Measurements from ENCODE around the gene MACROD2. TPM values are rescaled to one million over a fixed set of nuclear protein-coding genes. Genes with fewer than 3 reads are reported as not detected.

The MACROD2 gene
- total RNA-seq, 1 donor = 1.7 TPM

DNA sequence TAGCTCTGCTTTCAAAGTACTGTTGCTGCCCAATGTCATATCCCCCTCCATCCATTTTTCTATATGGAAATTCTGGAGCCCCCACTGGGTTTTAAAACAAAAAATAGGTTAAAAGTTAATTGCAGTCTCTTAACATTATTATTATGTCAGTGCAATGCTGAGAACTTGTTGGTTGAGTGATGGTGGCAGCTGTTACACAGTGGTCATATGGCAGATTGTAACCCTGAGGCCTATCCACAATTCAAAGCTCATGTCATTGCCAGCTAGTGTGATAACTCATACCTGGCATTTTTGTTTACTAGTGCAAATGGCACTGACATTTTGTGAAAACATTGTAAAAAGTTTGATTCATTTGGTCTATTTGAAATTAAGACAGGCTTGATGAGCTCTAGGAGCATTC, 647.8 kb downstream of the MACROD2 start:
- Histone ChIP-seq H3K27me3 (ENCODE audit: insufficient read depth, low read length) (no peaks in the 10 kb centered on the region), H3K4me1 (ENCODE audit: insufficient read depth, low read length) (no peaks in the 10 kb centered on the region), H3K4me3 (ENCODE audit: low read length) (no peak overlapping the region), H3K9me3 (ENCODE audit: low read depth, low read length) (no peaks in the 10 kb centered on the region)

DNA sequence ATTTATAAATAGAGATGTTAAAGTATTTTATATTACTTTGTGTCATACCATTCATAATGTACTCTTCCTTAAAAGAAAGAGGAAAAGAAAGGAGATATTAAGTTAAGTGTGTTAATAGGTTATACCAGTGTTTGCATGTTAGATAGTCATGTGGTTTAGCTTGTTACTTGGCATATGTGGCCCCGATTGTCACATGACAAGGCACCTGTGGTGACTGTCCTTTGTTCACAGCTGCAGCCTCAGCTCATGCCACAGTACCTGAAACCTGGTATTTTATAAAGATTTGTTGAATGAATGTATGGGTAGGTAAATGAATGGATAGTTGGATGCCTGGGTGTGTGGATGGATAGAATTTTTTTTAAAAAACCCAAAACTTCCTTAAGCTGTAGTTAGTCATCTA, 648.2 kb downstream of the MACROD2 start:
- no peaks in the 10 kb centered on the region for H3K4me1 ChIP-seq (ENCODE audit: insufficient read depth, low read length)
- H3K4me3 ChIP-seq (ENCODE audit: low read length) = no peak overlapping the region
- H3K27me3 ChIP-seq (ENCODE audit: insufficient read depth, low read length) = no peaks in the 10 kb centered on the region
- no peaks in the 10 kb centered on the region for H3K9me3 ChIP-seq (ENCODE audit: low read depth, low read length)

- H3K4me1 ChIP-seq (ENCODE audit: insufficient read depth, low read length) = no peaks in the 10 kb centered on the region
- H3K4me3 ChIP-seq (ENCODE audit: low read length) = no peak overlapping the region
- no peaks in the 10 kb centered on the region for H3K27me3 ChIP-seq (ENCODE audit: insufficient read depth, low read length)
- no peaks in the 10 kb centered on the region for H3K9me3 ChIP-seq (ENCODE audit: low read depth, low read length)
Measured at GRCh38 chr20:14644306-14645097, 649.2 kb downstream of the MACROD2 start.

GRCh38 chr20:14647016-14647415, 651.7 kb downstream of the MACROD2 start:
- no peak overlapping the region for H3K4me3 ChIP-seq (ENCODE audit: low read length)
- H3K4me1 ChIP-seq (ENCODE audit: insufficient read depth, low read length) = no peaks in the 10 kb centered on the region
- no peaks in the 10 kb centered on the region for H3K9me3 ChIP-seq (ENCODE audit: low read depth, low read length)
- H3K27me3 ChIP-seq (ENCODE audit: insufficient read depth, low read length) = no peaks in the 10 kb centered on the region

- Histone ChIP-seq H3K9me3 (ENCODE audit: low read depth, low read length) (no peaks in the 10 kb centered on the region), H3K27me3 (ENCODE audit: insufficient read depth, low read length) (no peaks in the 10 kb centered on the region), H3K4me1 (ENCODE audit: insufficient read depth, low read length) (no peaks in the 10 kb centered on the region), H3K4me3 (ENCODE audit: low read length) (no peak overlapping the region)
Measured at GRCh38 chr20:14649662-14650061, 654.3 kb downstream of the MACROD2 start.

- Histone ChIP-seq H3K27me3 (ENCODE audit: insufficient read depth, low read length) (no peaks in the 10 kb centered on the region), H3K9me3 (ENCODE audit: low read depth, low read length) (no peaks in the 10 kb centered on the region), H3K4me3 (ENCODE audit: low read length) (no peak overlapping the region), H3K4me1 (ENCODE audit: insufficient read depth, low read length) (no peaks in the 10 kb centered on the region)
Measured at GRCh38 chr20:14657266-14658005, 662.1 kb downstream of the MACROD2 start.

GRCh38 chr20:14664101-14664500, 668.8 kb downstream of the MACROD2 start:
- no peak overlapping the region for H3K4me3 ChIP-seq (ENCODE audit: low read length)
- H3K9me3 ChIP-seq (ENCODE audit: low read depth, low read length) = no peaks in the 10 kb centered on the region
- no peaks in the 10 kb centered on the region for H3K4me1 ChIP-seq (ENCODE audit: insufficient read depth, low read length)
- H3K27me3 ChIP-seq (ENCODE audit: insufficient read depth, low read length) = no peaks in the 10 kb centered on the region

DNA sequence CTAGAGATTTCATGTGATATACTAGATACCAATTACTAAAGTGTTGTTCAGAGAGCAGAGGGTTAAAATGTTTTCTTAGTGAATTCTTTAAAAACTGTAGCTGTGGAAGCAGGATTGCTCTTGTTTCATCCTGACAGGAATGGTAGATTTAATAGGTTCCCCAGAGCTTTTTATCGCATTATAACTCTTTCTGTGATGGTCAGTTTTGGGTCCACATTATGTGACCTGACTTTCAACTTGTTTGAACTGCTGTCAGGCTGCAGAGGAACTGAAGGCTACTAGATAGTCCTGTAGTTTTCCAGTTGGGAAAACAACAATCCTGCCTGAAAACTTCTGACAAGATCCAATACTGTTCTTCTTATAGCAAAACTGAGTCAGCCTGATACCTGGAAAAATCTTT, 671.4 kb downstream of the MACROD2 start:
- Histone ChIP-seq H3K9me3 (ENCODE audit: low read depth, low read length) (no peaks in the 10 kb centered on the region), H3K4me1 (ENCODE audit: insufficient read depth, low read length) (no peaks in the 10 kb centered on the region)

DNA sequence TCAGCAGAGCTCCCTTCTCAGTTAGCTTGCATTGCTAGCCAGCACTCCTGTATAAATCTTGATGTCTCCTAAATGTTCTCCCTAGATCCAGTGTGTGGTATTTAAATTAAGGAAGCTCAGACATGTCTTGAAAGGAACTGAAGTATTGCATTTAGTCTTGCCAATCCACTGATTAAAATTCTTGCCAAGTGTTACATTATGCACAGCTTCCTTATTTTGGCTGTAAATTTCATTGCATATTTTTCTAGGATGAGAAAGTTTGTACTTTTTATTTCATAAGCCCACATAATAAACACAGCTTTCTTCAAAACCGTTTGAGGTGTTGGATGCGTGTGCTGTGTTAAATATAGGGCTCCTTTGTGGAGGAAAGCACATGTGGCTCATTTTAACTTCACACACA, 671.9 kb downstream of the MACROD2 start:
- no peak overlapping the region for H3K4me3 ChIP-seq (ENCODE audit: low read length)
- no peaks in the 10 kb centered on the region for H3K4me1 ChIP-seq (ENCODE audit: insufficient read depth, low read length)
- no peaks in the 10 kb centered on the region for H3K27me3 ChIP-seq (ENCODE audit: insufficient read depth, low read length)
- H3K9me3 ChIP-seq (ENCODE audit: low read depth, low read length) = no peaks in the 10 kb centered on the region

More for the DNA sequence above, 671.4 kb downstream of the MACROD2 start:
- H3K27me3 ChIP-seq (ENCODE audit: insufficient read depth, low read length) = no peaks in the 10 kb centered on the region
- no peak overlapping the region for H3K4me3 ChIP-seq (ENCODE audit: low read length)

- no peaks in the 10 kb centered on the region for H3K27me3 ChIP-seq (ENCODE audit: insufficient read depth, low read length)
Measured at GRCh38 chr20:14672066-14672465, 676.8 kb downstream of the MACROD2 start.

DNA sequence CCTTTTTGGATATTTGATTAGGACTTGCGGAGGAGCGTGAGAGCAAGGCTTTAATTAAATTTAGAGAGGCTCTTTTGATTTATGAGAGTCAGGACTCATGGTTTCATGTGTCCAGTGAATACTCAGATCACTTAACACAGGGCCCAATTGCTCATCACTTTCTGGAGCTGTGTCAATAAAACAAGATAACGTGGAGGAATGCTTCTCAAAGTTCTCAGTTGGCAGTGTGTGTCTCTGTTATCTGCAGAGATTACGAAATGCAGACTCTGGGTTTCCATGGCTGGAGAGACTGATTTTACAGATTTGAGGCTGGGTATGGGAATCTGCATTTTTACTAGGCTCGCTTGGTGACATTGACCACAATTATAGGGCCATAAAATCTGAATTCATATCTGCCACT, 677.8 kb downstream of the MACROD2 start:
- Histone ChIP-seq H3K27me3 (ENCODE audit: insufficient read depth, low read length) (no peaks in the 10 kb centered on the region), H3K9me3 (ENCODE audit: low read depth, low read length) (peaks cover 6% of the 10 kb centered on the region), H3K4me3 (ENCODE audit: low read length) (no peak overlapping the region), H3K4me1 (ENCODE audit: insufficient read depth, low read length) (no peaks in the 10 kb centered on the region)

More at GRCh38 chr20:14672066-14672465, 676.8 kb downstream of the MACROD2 start:
- H3K4me1 ChIP-seq (ENCODE audit: insufficient read depth, low read length) = no peaks in the 10 kb centered on the region
- H3K4me3 ChIP-seq (ENCODE audit: low read length) = no peak overlapping the region
- no peaks in the 10 kb centered on the region for H3K9me3 ChIP-seq (ENCODE audit: low read depth, low read length)

DNA sequence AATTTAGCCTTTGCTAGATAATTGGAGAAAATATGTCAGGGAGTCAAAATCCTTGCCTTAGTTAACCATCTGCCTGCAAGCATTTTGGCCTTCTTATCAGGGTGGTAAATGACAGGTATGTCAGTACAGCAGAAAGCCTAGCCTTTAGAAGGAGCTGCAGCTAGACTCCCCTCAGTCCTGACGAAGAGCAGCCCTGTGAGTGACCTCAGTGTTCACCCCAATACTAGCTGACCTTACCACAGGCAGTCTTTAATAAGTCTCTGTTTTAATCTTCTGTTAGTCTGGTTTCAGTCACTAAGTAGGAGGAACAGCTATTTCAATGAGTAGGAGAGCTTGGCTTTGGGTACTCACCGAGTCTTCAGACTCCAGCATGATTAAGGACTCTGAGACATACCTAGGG, 682.1 kb downstream of the MACROD2 start:
- H3K4me3 ChIP-seq (ENCODE audit: low read length) = no peak overlapping the region
- H3K27me3 ChIP-seq (ENCODE audit: insufficient read depth, low read length) = no peaks in the 10 kb centered on the region
- H3K4me1 ChIP-seq (ENCODE audit: insufficient read depth, low read length) = no peaks in the 10 kb centered on the region
- peaks cover 6% of the 10 kb centered on the region for H3K9me3 ChIP-seq (ENCODE audit: low read depth, low read length)

DNA sequence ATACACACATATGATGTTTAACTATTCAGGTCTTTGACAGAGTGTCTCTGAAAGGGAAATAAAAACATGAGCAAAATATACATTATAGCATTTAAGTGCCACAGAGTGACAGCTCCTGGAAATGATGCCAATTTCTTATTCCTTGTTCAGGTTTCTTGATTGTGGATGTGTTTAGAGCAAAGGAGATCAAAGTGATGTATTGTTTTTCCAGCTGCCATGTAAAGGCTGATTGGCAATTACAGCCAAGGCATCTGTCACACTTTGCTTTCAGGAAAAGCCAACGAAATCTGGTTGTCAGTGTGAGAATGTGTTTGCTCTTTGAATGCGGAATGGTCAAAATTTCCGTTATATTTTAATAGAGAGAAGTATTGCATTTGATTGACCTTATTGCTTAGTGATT, 689.9 kb downstream of the MACROD2 start:
- Histone ChIP-seq H3K4me3 (ENCODE audit: low read length) (no peak overlapping the region), H3K27me3 (ENCODE audit: insufficient read depth, low read length) (no peaks in the 10 kb centered on the region), H3K9me3 (ENCODE audit: low read depth, low read length) (no peaks in the 10 kb centered on the region), H3K4me1 (ENCODE audit: insufficient read depth, low read length) (no peaks in the 10 kb centered on the region)

- no peak overlapping the region for H3K4me3 ChIP-seq (ENCODE audit: low read length)
- no peaks in the 10 kb centered on the region for H3K4me1 ChIP-seq (ENCODE audit: insufficient read depth, low read length)
- no peaks in the 10 kb centered on the region for H3K27me3 ChIP-seq (ENCODE audit: insufficient read depth, low read length)
- no peaks in the 10 kb centered on the region for H3K9me3 ChIP-seq (ENCODE audit: low read depth, low read length)
Measured at GRCh38 chr20:14687313-14687712, 692.0 kb downstream of the MACROD2 start.

GRCh38 chr20:14688005-14688404, 692.7 kb downstream of the MACROD2 start:
- H3K4me3 ChIP-seq (ENCODE audit: low read length) = no peak overlapping the region
- H3K4me1 ChIP-seq (ENCODE audit: insufficient read depth, low read length) = no peaks in the 10 kb centered on the region
- no peaks in the 10 kb centered on the region for H3K9me3 ChIP-seq (ENCODE audit: low read depth, low read length)
- H3K27me3 ChIP-seq (ENCODE audit: insufficient read depth, low read length) = no peaks in the 10 kb centered on the region

GRCh38 chr20:14691994-14692393, 696.7 kb downstream of the MACROD2 start:
- Histone ChIP-seq H3K27me3 (ENCODE audit: insufficient read depth, low read length) (no peaks in the 10 kb centered on the region), H3K4me1 (ENCODE audit: insufficient read depth, low read length) (no peaks in the 10 kb centered on the region), H3K9me3 (ENCODE audit: low read depth, low read length) (no peaks in the 10 kb centered on the region), H3K4me3 (ENCODE audit: low read length) (no peak overlapping the region)
